HAP-1 (cell line): ENCODE data around the gene AP2B1.
"Not testable (repeated sequence)": the region's sequence is repeated elsewhere in the genome, so short reads cannot be mapped to it uniquely, and the experiment has no call there.

Experiments
- DNase-seq, 2 experiments: peaks; one replicate each; pipeline ENCODE4 v3.0.0-alpha.2; 2016 to 2020; ENCODE audit warnings: low spot score in 2 of 2
- H3K27me3 ChIP-seq: fragments of 250-450 bp; sonication (Bioruptor Pico); 2 replicates; pipeline ENCODE4 v1.5.1; 2020; ENCODE audit warnings: low read depth, mild to moderate bottlenecking, moderate library complexity
- H3K36me3 ChIP-seq: fragments of 250-450 bp; sonication (Bioruptor Pico); replicated peaks from 2 replicates; pipeline ENCODE4 v1.5.1; 2020; ENCODE audit warnings: mild to moderate bottlenecking
- H3K4me1 ChIP-seq: fragments of 250-450 bp; sonication (Bioruptor Pico); 2 replicates; pipeline ENCODE4 v1.5.1; 2020; ENCODE audit warnings: mild to moderate bottlenecking
- H3K4me3 ChIP-seq: fragments of 250-450 bp; sonication (Bioruptor Pico); 2 replicates; pipeline ENCODE4 v1.5.1; 2020; ENCODE audit warnings: mild to moderate bottlenecking, moderate library complexity
- H3K9me3 ChIP-seq: fragments of 250-450 bp; sonication (Bioruptor Pico); 2 replicates; pipeline ENCODE4 v1.5.1; 2020; ENCODE audit warnings: mild to moderate bottlenecking, moderate library complexity
- in situ Hi-C: fragments of 300-500 bp; cut with MboI; formaldehyde crosslinking; loops from 3 replicates; pipeline ENCODE4 v1.14.3; 2020; ENCODE audit warnings: low sequenced_read_pairs, inconsistent platforms, mixed read lengths

The AP2B1 gene

DNA sequence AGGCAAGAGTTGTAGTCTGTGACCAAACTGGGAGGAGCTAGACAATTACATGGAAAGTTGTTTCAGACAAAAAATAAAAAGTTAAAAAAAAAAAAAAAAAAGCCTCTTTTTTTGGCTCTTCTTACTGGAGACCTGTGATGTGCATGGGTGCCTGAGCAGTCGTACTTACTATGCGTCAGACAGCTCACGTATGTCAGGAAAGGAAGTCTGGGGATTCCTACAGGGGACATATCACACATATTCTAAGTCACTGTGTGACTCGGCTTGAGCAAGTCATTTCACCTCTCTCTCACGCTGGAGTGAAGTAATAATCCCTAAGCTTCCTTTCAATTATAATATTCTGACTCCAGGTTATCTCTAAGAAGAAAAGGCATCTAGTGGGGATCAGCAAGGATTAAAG lies 32.5 kb upstream of the AP2B1 start:
- in situ Hi-C loops = no loop called here
- H3K9me3 ChIP-seq = no peaks in the 10 kb centered on the region
- peaks cover 6% of the 10 kb centered on the region for H3K27me3 ChIP-seq
- no peak for DNase-seq
- H3K4me3 ChIP-seq = no peak overlapping the region
- no peaks in the 10 kb centered on the region for H3K36me3 ChIP-seq
- H3K4me1 ChIP-seq = no peaks in the 10 kb centered on the region

DNA sequence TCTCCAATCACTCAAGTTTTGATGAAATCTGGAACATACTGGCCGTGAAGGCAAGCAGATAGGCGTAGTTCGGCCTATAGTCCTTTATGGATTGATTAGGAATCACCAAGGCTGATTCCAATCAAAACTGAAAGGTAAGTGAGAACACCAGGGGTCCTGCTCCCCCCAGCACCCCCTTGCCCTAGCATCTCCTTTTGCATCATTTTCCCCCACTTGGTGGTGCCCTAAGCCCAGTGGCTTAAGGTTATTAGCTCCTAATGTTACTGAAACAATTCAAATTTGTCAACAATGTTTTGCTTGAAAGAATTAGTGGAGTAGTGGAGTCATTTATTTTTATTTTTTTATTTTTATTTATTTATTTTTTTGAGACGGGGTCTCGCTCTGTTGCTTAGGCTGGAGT lies 31.4 kb upstream of the AP2B1 start:
- no peak for DNase-seq
- in situ Hi-C loops = no loop called here
- Histone ChIP-seq H3K4me3 (no peak overlapping the region), H3K36me3 (no peaks in the 10 kb centered on the region), H3K27me3 (peaks cover 4% of the 10 kb centered on the region), H3K9me3 (no peaks in the 10 kb centered on the region), H3K4me1 (no peaks in the 10 kb centered on the region)

DNA sequence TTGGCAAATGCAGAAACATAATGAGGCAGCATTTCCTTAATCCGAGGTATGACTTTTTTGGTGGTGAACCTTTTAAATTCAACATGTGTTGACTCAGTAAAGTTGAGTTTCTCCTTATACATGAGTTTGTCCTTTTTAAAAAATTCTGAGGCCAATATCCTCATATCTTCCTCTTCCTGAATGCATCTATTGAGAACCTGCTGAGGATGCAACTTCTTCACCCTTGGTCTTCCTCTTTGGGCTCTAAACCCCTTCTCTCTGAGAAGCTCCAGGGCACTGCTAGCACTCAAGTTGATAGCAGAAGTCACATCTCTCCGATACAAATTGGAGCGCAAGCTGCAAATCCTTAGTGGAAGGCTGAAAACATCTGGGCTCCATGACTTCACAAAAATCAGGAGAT lies 29.8 kb upstream of the AP2B1 start:
- H3K27me3 ChIP-seq = peaks cover 4% of the 10 kb centered on the region
- no peaks in the 10 kb centered on the region for H3K4me1 ChIP-seq
- no peak overlapping the region for H3K4me3 ChIP-seq
- H3K9me3 ChIP-seq = no peaks in the 10 kb centered on the region
- in situ Hi-C loops = no loop called here
- no peak for DNase-seq
- H3K36me3 ChIP-seq = no peaks in the 10 kb centered on the region

DNA sequence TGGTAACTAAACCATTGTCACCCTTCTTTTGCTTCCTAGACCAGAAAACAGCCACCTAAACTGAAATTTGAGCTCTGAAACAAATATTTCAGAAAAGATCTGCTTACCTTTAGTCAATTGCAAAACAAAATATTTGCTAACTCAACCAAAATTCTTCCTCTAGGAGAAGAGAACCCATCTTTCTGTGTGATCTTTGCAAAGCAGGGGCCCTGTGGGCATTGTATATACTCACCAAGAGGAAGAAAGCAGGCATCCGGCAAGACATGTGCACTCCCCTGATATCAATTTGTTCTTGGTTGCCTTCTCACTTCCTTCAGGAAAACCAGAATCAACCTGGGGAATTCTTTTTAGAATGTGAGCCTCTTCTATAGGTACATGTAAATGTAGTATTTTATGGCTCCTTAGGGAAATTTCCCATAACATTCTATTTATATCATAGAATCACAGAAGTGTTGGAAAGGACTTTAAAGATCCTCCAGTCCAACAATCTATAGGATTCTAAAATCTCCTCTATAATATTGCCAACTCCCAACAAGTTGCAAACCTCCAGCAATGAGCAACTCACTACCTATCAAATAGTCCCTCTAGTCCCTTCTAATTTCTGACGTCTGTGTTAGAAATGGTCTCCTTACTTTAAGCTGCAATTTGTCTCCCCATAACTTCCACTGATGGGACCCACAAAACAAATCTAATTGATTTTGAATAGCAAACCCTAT lies 27.5 kb upstream of the AP2B1 start:
- Histone ChIP-seq H3K4me1 (no peaks in the 10 kb centered on the region), H3K4me3 (no peak overlapping the region), H3K9me3 (no peaks in the 10 kb centered on the region), H3K27me3 (peaks cover 8% of the 10 kb centered on the region), H3K36me3 (no peaks in the 10 kb centered on the region)
- in situ Hi-C loops = no loop called here
- no peak for DNase-seq

DNA sequence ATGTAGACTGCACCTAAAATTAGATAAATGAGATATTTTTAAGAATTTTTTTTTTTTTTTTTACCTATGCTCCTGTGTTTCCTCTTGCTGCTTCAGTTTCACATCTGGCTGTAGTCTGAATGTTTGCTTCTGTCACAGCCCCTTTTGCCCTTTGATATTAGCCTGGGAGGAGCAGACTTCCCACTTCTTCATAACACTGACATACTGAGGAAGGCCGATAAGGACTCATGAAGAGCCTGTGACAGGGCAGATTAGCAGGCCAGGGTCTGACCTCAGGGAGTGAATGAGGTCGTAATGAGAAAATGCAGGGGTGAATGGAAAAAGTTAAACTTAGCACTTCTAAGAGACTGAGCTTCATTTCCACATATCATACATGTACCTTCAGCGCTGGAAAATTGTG lies 26.4 kb upstream of the AP2B1 start, which contains the start of gene SLFN14:
Gene SLFN14 (minus strand): TSS at position 117 of the 400 bp plus-strand sequence. CDS start 2,757 bp downstream, outside the sequence.
- in situ Hi-C loops = no loop called here
- Histone ChIP-seq H3K4me1 (no peaks in the 10 kb centered on the region), H3K36me3 (no peaks in the 10 kb centered on the region), H3K9me3 (no peaks in the 10 kb centered on the region), H3K4me3 (no peak within 1 kb of the TSS), H3K27me3 (peaks cover 8% of the 10 kb centered on the region)
- no peak for DNase-seq

DNA sequence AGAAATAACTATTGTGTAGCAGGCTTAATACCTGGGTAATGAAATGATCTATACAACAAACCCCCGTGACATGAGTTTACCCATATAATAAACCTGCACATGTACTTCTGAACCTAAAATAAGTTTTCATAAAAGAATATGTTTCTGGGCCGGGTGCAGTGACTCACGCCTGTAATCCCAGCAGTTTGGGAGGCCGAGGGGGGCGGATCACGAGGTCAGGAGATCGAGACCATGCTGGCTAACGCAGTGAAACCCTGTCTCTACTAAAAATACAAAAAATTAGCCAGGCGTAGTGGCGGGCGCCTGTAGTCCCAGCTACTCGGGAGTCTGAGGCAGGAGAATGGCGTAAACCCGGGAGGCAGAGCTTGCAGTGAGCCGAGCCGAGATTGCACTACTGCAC lies 23.9 kb upstream of the AP2B1 start:
- H3K4me1 ChIP-seq, H3K36me3 ChIP-seq, in situ Hi-C loops, H3K4me3 ChIP-seq, H3K9me3 ChIP-seq, DNase-seq, H3K27me3 ChIP-seq: not testable (repeated sequence)

DNA sequence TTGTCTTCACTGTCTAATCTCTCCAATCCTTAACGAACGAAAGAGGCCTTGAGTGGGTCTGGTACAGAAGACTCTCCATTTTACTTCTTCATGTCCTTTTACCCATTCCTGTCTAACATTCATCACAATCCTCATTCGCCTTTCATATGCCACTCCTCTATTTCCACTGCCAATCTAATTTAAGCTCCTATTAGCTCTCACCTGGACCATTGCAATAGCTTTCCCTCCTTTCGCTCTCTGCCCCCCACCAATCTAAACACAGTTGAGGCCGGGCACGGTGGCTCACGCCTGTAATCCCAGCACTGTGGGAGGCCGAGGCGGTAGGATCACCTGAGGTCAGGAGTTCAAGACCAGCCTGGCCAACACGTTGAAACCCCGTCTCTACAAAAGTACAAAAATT lies 20.2 kb upstream of the AP2B1 start:
- peak overlapping the region; percentile 68 for H3K4me3 ChIP-seq
- in situ Hi-C loops = no loop called here
- peaks cover 12% of the 10 kb centered on the region for H3K4me1 ChIP-seq
- H3K9me3 ChIP-seq = no peaks in the 10 kb centered on the region
- 0 out of 2 replicates have a peak, but pooled peaks cover 1% of the 10 kb centered on the region for H3K36me3 ChIP-seq
- DNase-seq = no peak
- 0 out of 2 replicates have a peak, but pooled peaks cover 4% of the 10 kb centered on the region for H3K27me3 ChIP-seq

DNA sequence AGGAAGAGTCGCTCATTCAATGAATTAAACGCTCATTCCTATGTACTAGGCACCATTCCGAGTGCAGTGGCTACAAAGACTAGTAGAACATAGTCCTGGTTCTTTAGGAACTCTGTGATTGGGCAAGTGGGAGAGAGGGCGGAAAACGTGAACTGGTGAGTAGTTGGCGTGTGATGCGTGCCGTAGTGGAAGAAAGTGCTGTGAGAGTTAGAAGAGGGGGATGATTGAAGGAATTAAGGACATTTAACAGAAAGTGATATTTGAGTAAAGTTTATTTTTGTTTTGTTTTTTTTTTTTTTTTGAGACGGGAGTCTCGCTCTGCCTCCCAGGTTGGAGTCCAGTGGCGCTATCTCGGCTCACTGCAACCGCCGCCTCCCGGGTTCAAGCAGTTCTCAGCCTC lies 18.6 kb upstream of the AP2B1 start:
- H3K27me3 ChIP-seq = 0 out of 2 replicates have a peak, but pooled peaks cover 4% of the 10 kb centered on the region
- H3K4me3 ChIP-seq = peak overlapping the region; percentile 68
- peak in 1 of 2 experiments; percentile 53 for DNase-seq
- H3K4me1 ChIP-seq = peaks cover 12% of the 10 kb centered on the region
- in situ Hi-C loops = no loop called here
- peaks cover 8% of the 10 kb centered on the region; the same call in 1 of the 2 replicates for H3K36me3 ChIP-seq
- H3K9me3 ChIP-seq = no peaks in the 10 kb centered on the region

DNA sequence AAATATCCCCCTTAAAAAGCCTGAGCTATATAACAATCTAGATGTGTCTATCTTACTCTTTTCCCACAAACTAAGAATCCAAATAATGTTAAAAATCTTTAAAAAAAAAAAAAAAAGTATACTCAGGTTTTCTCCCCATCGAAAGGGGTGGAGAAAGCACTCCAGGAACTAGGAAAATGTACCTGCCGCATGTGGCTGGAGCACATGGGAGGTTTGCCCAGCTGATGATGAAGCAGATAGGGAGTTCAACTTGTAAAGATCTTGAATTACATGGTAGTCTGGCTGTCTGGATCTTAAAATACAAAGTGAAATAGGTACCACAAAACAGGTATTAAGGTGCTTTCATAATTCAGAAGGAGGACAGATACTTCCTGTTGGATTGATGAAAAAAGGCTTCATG lies 17.7 kb upstream of the AP2B1 start:
- H3K36me3 ChIP-seq = peaks cover 9% of the 10 kb centered on the region
- no peaks in the 10 kb centered on the region for H3K9me3 ChIP-seq
- peaks cover 12% of the 10 kb centered on the region for H3K4me1 ChIP-seq
- in situ Hi-C loops = no loop called here
- no peak for DNase-seq
- H3K4me3 ChIP-seq = peak overlapping the region; percentile 68
- H3K27me3 ChIP-seq = 0 out of 2 replicates have a peak, but pooled peaks cover 2% of the 10 kb centered on the region

DNA sequence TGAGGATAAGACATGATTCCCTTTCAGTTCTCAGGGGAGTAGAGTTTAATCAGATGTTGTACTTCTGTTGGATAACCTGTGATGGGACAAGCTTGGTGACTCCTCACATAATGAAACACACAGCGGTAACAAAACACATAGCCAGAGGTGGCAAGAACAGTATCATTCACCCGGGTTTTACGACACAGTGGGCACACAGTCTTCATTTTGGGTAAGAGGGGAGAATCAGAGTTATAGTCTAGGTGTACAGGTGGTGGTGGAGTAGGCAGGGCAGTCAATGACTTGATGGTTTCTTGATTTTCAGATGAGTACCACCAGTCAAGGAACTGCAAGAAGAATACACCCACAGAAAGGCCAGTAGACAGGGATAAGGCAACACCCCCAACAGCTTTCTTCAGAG lies 11.4 kb upstream of the AP2B1 start:
- in situ Hi-C loops = no loop called here
- no peak overlapping the region for H3K4me3 ChIP-seq
- DNase-seq = no peak
- no peaks in the 10 kb centered on the region for H3K9me3 ChIP-seq
- peaks cover 10% of the 10 kb centered on the region for H3K4me1 ChIP-seq
- H3K27me3 ChIP-seq = no peaks in the 10 kb centered on the region
- H3K36me3 ChIP-seq = peaks cover 25% of the 10 kb centered on the region

DNA sequence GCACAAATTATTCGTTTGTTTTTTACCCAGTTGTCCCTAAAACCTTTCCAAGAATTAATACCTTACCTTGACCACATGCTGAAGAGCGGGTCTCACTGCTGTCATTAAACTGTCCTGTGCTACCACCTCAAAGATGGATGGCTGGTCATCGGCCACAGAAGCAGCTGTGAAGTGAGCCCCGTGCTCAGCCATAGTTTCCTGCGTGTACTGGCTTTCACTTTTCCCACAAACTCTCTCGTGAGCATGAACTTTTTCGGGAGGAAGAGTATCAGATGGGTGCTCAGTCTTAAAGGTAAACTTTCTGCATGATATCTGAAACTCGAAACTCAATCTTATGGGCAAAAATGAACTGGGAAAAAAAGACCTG lies 9.3 kb upstream of the AP2B1 start:
- H3K27me3 ChIP-seq = no peaks in the 10 kb centered on the region
- no peaks in the 10 kb centered on the region for H3K9me3 ChIP-seq
- H3K36me3 ChIP-seq = peaks cover 17% of the 10 kb centered on the region
- in situ Hi-C loops = no loop called here
- H3K4me1 ChIP-seq = peaks cover 10% of the 10 kb centered on the region
- no peak for DNase-seq
- peak overlapping the region; percentile 63 for H3K4me3 ChIP-seq

DNA sequence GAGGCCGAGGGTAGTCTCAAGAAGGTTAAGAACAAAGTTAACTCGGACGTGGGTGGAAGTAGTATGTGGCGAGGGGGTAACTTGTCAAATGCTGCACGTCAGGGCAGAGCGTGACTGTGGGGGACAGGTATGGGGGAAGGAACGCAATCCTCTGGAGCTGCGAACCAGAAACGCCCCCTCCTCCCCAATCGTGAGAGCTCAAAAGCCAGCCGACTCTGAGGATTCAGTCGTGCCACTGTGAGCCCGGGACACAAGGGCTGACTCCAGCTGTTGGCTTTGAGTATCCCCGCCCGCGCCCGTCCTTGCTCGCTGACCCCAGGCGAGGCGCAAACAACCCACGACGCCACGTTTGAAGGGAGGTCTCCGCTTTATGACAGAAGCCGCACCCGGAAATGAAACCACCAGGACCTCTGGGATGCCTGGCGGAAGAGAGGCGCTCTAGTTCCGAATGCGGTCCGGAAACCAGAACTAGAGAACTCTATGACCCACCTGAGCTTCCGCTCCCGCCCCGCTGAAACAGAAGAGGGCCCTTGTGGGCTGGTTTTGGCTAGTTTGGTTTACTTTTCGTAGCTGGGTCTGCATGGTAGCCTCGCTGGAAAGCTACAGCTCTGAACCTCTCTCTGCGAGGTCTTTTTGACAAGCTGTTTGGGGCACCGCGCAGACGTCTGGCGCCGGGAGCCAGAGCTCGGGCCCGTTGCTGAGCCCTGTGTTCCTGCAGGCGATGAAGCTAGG lies 8.8 kb upstream of the AP2B1 start, which contains the start of gene PEX12:
Gene PEX12 (minus strand): TSS at position 375 of the 732 bp plus-strand sequence. CDS start 550 bp downstream, outside the sequence.
- H3K4me1 ChIP-seq = peaks cover 10% of the 10 kb centered on the region
- no peaks in the 10 kb centered on the region for H3K27me3 ChIP-seq

DNA sequence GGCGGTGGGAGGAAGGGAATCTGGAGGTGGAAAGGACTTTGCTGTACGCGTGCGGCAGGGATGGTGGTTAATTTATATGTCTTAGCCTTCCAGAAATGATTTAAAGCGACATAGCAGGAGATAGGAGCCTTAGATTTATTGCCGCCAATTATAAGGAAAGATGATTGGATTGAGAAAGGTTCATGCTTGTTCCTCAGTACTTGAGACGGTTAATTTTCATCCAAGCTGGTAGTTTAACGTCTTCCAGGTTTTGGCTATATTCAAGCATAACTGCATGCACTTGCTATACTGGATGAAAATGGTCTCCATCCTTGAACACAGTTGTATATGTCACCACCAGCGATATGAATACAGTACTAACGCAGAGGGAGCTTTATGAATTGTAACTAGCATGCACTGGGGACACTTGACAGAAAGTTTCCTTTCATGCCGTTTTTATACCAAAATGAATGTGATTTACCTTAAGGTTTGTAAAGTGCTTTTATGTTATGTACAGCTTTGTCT lies 8.1 kb upstream of the AP2B1 start:
- peak overlapping the region; percentile 63 for H3K4me3 ChIP-seq
- no peak for DNase-seq
- in situ Hi-C loops = no loop called here

More for the DNA sequence above, 8.8 kb upstream of the AP2B1 start, which contains the start of gene PEX12:
- Histone ChIP-seq H3K9me3 (no peaks in the 10 kb centered on the region), H3K36me3 (peaks cover 17% of the 10 kb centered on the region), H3K4me3 (peak within 1 kb of the TSS; percentile 63)
- DNase-seq = peak; percentile 88 to 90
- in situ Hi-C loops = no loop called here

DNA sequence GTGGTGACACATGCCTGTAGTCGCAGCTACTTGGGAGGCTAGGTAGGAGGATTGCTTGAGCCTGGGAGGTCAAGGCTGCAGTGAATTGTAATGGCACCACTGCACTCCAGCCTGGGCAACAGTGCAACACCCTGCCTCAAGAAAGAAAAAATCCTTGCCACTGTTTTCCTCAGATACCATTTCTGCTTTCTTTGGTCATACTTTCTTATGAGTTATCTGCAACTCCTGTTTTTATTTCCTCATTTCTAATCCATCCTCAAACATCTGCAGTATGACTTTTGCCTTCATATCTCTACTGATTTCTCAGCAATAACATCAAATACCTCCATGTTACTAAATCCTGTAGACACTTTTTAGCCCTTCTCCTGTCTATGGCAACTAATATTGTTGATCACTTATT lies 3.1 kb upstream of the AP2B1 start:
- Histone ChIP-seq H3K4me3 (no peak overlapping the region), H3K36me3 (no peaks in the 10 kb centered on the region), H3K4me1 (peaks cover 12% of the 10 kb centered on the region), H3K9me3 (no peaks in the 10 kb centered on the region), H3K27me3 (no peaks in the 10 kb centered on the region)
- in situ Hi-C loops = no loop called here
- no peak for DNase-seq

More for the DNA sequence above, 8.1 kb upstream of the AP2B1 start:
- Histone ChIP-seq H3K27me3 (no peaks in the 10 kb centered on the region), H3K36me3 (peaks cover 17% of the 10 kb centered on the region), H3K9me3 (no peaks in the 10 kb centered on the region), H3K4me1 (peaks cover 10% of the 10 kb centered on the region)
